ENCODE measurements around the gene C6orf89. TPM values are rescaled to one million over a fixed set of nuclear protein-coding genes. Genes with fewer than 3 reads are reported as not detected.

Gene C6orf89
- total RNA-seq, 1 donor from 2014 or later = 57.9 TPM

DNA sequence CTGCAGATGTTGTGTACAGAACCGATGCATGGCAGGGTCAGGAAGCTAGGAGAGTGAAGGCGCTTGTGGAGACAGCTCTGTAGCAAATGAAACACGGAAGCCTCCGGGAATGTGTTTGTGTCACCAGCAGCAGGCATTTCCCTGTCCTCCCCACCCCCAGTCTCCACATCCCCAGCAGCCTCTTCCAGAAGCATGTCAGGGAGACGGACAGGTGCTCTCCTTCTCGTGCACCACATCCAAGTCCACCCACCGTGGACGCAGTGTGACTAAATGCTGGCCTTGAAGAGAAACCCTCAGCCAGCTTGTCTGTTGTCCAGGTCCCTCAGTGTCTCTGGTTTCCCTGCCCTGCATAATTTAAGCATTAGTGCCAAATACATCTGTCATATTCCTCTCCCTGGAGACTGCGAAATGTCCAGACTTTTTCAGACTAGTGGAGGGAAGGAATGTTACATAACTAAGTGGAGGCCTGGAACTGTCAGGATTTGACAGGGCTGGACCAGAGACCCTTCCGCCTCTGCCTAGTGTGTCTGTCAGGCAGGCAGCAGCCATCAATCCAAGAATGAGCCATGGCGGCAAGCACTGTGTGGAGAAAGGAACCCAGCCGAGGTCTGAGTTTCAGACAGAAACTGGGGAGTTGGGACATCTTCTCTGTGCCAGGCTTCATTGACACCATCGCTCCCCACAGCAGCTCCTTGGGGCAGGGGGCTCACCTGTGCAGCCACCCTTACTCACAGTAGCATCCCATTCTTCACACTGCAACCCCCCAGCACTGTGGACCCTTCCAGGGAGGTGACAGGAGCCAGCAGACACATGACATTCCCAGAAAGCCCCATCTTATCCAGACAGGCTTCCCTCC lies 42.2 kb downstream of the C6orf89 start:
- no peak for TF ChIP-seq CTCF (IDR thresholded peaks at IDR 0.05)
- no peaks in the 10 kb centered on the region for H3K9me3 ChIP-seq
- intact Hi-C loops (cut with DNase I) = no loop called here
- no peak overlapping the region for H3K4me3 ChIP-seq
- no peaks in the 10 kb centered on the region for H3K27me3 ChIP-seq
- peaks cover 26% of the 10 kb centered on the region for H3K36me3 ChIP-seq
- H3K27ac ChIP-seq = peak overlapping the region; percentile 42
- DNase-seq (no peak), ATAC-seq (peak; percentile 34)
- H3K4me1 ChIP-seq = peaks cover 22% of the 10 kb centered on the region

GRCh38 chr6:36928547-36928918 lies 42.8 kb downstream of the C6orf89 start:
- no peak for DNase-seq
- no peak for TF ChIP-seq CTCF (IDR thresholded peaks at IDR 0.05)

DNA sequence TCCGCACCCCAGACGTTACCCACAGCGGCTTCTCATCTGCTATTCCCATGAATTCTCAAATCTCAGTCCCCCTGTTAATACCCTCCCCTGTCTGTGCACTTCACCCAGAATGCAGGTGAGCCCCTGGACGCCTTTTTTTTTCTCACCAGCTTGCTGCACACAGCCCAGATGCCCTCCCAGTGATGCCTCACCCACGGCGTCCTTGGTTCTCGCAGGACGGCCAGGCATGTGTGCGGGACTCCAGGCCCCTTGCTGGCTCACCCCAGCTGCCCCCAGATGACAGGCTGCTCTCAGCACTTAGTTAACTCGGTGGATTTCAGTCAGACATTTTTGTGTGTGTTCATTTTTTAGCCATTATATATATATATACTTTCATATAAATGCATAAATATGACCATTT lies 43.4 kb downstream of the C6orf89 start:
- H3K36me3 ChIP-seq = peaks cover 16% of the 10 kb centered on the region
- H3K4me1 ChIP-seq = peaks cover 22% of the 10 kb centered on the region
- H3K27ac ChIP-seq = no peak overlapping the region
- DNase-seq (no peak), ATAC-seq (no peak)
- H3K27me3 ChIP-seq = no peaks in the 10 kb centered on the region
- H3K4me3 ChIP-seq = no peak overlapping the region
- intact Hi-C loops (cut with DNase I) = no loop called here
- H3K9me3 ChIP-seq = no peaks in the 10 kb centered on the region
- TF ChIP-seq CTCF (IDR thresholded peaks at IDR 0.05) = no peak

More at GRCh38 chr6:36928547-36928918, 42.8 kb downstream of the C6orf89 start:
- Histone ChIP-seq H3K9me3 (no peaks in the 10 kb centered on the region), H3K4me3 (no peak overlapping the region), H3K27me3 (no peaks in the 10 kb centered on the region), H3K36me3 (peaks cover 23% of the 10 kb centered on the region), H3K27ac (no peak overlapping the region), H3K4me1 (peaks cover 22% of the 10 kb centered on the region)
- ATAC-seq = peak; percentile 5
- intact Hi-C loops (cut with DNase I) = no loop called here

DNA sequence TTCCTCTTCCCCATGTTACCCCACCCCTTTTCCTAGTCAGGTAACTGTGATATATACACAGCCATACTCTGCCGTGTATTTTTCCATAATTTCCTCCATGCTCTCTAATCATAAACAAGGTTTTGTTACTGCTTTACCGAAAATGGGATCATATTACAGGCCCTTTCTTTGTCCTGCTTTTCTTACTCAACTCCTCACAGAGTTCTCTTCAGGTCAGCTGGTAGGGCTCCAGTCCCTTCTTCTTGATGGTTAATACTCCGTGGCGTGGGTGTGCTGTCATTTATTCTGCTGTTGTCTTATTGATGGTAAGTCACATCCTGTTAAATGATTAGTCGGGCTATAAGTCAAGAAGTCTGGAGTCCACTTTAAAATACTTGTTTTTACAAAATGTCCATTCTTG lies 43.9 kb downstream of the C6orf89 start:
- Histone ChIP-seq H3K27ac (no peak overlapping the region), H3K9me3 (no peaks in the 10 kb centered on the region), H3K36me3 (peaks cover 12% of the 10 kb centered on the region), H3K4me3 (no peak overlapping the region), H3K4me1 (peaks cover 22% of the 10 kb centered on the region), H3K27me3 (no peaks in the 10 kb centered on the region)
- intact Hi-C loops (cut with DNase I) = no loop called here
- ATAC-seq (no peak), DNase-seq (no peak)
- TF ChIP-seq CTCF (IDR thresholded peaks at IDR 0.05) = no peak

GRCh38 chr6:36930483-36930882 lies 44.7 kb downstream of the C6orf89 start:
- H3K4me3 ChIP-seq = no peak overlapping the region
- H3K27ac ChIP-seq = no peak overlapping the region
- H3K9me3 ChIP-seq = no peaks in the 10 kb centered on the region
- DNase-seq (no peak), ATAC-seq (no peak)
- peaks cover 22% of the 10 kb centered on the region for H3K4me1 ChIP-seq
- TF ChIP-seq CTCF (IDR thresholded peaks at IDR 0.05) = no peak
- H3K36me3 ChIP-seq = peaks cover 3% of the 10 kb centered on the region
- no peaks in the 10 kb centered on the region for H3K27me3 ChIP-seq
- intact Hi-C loops (cut with DNase I) = no loop called here

Measured in upper lobe of right lung (tissue), 1 donor.